HK-2 (cell line): ENCODE measurements around the gene CA10.

Experiments
- DNase-seq: peaks from one replicate; pipeline ENCODE4 v3.0.0-alpha.2; 2018; ENCODE audit not compliant: unreplicated experiment

CA10 gene

GRCh38 chr17:51725185-51725584 lies 433.3 kb downstream of the CA10 start:
- no peak for DNase-seq

- no peak for DNase-seq
These were observed 434.4 kb downstream of the CA10 start for GRCh38 chr17:51724043-51724580.

- no peak for DNase-seq
These were observed 435.5 kb downstream of the CA10 start for GRCh38 chr17:51722994-51723393.

GRCh38 chr17:51721730-51722129 lies 436.8 kb downstream of the CA10 start:
- no peak for DNase-seq

- no peak for DNase-seq
These were observed 438.1 kb downstream of the CA10 start for GRCh38 chr17:51720439-51720838.

- no peak for DNase-seq
These were observed 439.5 kb downstream of the CA10 start for GRCh38 chr17:51718983-51719382.

GRCh38 chr17:51711581-51711980 lies 446.9 kb downstream of the CA10 start:
- DNase-seq = no peak

- DNase-seq = no peak
These were observed 447.9 kb downstream of the CA10 start for GRCh38 chr17:51710634-51710979.

GRCh38 chr17:51709694-51710633 lies 448.6 kb downstream of the CA10 start:
- no peak for DNase-seq

- DNase-seq = no peak
These were observed 451.3 kb downstream of the CA10 start for GRCh38 chr17:51707216-51707615.

GRCh38 chr17:51706093-51706492 lies 452.4 kb downstream of the CA10 start:
- no peak for DNase-seq

- no peak for DNase-seq
These were observed 454.9 kb downstream of the CA10 start for GRCh38 chr17:51703361-51704341.

GRCh38 chr17:51702963-51703360 lies 455.6 kb downstream of the CA10 start:
- no peak for DNase-seq

GRCh38 chr17:51701501-51701900 lies 457.0 kb downstream of the CA10 start:
- DNase-seq = no peak

GRCh38 chr17:51700011-51700760 lies 458.3 kb downstream of the CA10 start:
- DNase-seq = no peak

- no peak for DNase-seq
These were observed 459.2 kb downstream of the CA10 start for GRCh38 chr17:51699303-51699702.

GRCh38 chr17:51692917-51693316 lies 465.6 kb downstream of the CA10 start:
- DNase-seq = no peak

- DNase-seq = no peak
These were observed 470.6 kb downstream of the CA10 start for GRCh38 chr17:51687887-51688286.

GRCh38 chr17:51685287-51685909 lies 473.1 kb downstream of the CA10 start:
- DNase-seq = no peak

GRCh38 chr17:51684214-51684613 lies 474.3 kb downstream of the CA10 start:
- no peak for DNase-seq

- no peak for DNase-seq
These were observed 475.2 kb downstream of the CA10 start for GRCh38 chr17:51683291-51683690.
